ENCODE data around the gene TPSD1.
"Not testable (repeated sequence)": the region's sequence is repeated elsewhere in the genome, so short reads cannot be mapped to it uniquely, and the experiment has no call there.

The TPSD1 gene

DNA sequence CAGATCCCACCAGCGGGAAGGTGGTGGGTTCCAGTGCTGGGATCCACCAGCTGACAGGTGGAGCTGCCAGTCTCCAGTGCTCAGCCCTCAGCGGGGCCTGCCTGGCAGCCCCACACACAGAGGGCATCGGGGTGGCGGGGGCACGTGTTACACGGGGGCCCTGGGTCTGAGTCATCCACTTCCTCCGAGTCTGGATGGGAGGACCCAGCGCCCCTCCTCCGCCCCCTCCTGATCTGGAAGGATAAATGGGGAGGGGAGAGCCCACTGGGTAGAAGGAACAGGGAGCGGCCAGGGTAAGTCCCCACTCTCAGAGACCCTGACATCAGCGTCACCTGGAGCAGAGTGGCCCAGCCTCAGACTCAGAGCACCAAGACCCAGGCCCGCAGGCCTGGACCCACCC is 15.4 kb upstream of the TPSD1 start, which contains the start of gene TPSAB1:
Gene TPSAB1, plus strand, starts transcription at position 270 of the 400 bp plus-strand sequence. CDS start 234 bp downstream, outside the sequence.
- not testable (repeated sequence) for DNase-seq

DNA sequence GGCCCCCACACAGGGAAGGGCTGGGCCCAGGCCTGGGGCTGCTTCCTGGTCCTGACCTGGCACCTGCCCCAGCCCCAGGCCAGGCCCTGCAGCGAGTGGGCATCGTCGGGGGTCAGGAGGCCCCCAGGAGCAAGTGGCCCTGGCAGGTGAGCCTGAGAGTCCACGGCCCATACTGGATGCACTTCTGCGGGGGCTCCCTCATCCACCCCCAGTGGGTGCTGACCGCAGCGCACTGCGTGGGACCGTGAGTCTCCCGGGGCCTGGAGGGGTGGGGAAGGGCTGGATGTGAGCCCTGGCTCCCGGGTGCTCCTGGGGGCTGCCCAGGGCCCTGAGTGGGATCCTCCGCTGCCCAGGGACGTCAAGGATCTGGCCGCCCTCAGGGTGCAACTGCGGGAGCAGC is 14.8 kb upstream of the TPSD1 start:
- not testable (repeated sequence) for DNase-seq

DNA sequence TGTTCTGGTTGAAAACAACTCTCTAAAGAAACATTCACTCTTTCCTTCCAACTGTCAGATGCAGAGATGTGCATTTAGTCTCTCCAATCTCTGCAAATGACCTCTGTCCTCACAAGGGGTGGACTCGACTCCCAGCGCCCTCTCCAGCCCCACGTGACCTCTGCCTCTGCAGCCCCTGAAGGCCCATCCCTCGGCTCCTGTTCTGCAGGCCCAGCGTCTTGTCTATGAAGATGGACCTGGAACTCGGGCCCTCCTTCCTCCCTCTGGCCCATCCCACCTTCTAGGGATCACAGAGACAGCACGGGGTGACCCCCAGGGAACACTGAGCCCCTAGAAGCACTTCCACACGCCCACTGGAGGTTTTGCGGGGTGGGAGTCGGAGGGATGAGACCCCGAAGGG is 12.5 kb upstream of the TPSD1 start:
- not testable (repeated sequence) for DNase-seq

DNA sequence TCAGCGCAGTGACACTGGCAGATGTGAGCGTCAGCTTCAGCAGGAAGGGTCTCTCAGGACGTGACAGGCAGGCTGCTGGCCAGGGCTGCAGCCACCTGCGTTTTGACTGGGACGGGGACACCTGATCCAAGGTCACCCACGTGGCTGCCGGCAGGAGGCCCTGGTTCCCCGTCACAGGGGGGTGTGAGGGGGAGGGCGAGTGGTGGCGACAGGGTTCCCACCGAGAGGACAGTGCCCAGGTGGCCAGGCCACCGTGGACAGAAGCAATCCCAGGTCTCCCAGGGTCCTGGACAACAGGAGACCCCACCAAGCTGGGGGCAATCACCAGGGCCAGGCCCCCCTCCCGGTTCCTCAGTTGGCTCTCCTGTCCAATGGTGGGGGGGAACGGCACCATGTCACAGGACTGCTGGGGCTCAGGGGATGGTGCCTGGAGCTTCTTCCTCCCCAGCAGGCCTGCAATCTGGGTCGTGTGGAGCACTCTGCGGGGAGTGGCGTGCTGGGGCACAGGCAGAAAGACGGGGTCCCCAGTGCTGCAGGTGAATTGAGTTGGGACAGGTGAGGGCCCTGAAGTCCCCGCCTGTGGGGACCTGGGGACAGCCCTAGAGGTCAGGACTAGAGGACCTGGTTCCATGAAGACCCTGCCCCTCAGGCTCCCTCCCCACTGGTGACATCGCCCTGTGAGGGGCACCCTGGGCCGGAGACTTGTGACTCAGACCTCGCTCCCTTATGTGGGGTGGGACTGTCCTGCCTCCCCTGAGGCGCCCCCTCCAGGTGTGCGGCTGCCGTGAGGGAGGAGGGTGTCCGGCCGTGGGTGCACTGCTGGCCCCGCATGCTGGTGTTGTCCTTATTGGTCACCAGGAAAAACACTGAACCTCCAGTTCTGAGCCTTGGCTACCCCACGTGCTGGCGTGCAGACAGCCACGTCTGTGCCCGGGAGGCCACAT is 11.7 kb upstream of the TPSD1 start:
- DNase-seq, result not testable (repeated sequence)

DNA sequence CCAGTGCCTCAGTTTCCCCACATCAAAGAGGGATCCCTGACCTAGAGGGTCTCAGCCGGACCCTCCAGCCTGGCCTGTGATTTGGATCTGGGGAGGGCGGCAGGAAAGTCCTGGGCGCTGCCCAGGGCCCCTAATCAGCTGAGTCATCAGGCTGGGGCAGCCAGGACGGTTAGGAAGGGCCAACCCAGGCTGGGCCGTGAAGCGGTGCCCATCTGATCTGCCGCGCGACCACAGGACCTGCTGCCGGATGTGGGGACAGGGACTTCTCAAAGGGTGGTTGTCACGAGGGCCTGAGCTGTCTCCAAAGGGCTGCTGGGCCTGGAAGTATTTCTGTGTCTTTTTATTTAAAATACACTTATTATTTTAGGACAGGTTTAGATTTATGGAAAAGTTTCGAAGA is 11.0 kb upstream of the TPSD1 start:
- no peak for DNase-seq

DNA sequence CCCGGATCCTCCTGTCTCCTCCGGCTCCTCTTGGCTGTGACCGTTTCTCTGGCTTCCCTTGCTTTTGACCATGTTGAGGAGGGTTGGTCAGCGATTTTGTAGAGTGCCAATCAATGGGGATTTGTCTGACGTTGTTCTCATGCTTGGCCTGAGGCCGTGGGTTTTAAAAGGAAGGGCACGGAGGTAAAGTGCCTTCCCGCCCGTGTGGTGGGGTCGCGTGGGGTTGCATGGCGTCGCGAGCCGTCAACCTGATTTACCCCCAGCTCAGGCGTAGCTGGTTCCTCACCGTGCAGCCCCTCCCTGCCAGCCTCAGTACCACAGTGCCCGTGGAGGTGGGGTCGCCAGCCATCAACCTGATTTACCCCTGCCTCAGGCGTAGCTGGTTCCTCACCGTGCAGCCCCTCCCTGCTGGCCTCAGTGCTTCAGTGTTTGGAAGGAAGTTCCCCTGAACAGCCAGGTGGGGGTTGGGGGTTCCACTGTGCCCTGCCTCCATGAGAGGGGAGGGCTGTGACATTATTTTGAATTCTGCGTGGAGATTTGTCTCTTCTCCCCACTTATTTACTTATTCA is 10.3 kb upstream of the TPSD1 start:
- no peak for DNase-seq

DNA sequence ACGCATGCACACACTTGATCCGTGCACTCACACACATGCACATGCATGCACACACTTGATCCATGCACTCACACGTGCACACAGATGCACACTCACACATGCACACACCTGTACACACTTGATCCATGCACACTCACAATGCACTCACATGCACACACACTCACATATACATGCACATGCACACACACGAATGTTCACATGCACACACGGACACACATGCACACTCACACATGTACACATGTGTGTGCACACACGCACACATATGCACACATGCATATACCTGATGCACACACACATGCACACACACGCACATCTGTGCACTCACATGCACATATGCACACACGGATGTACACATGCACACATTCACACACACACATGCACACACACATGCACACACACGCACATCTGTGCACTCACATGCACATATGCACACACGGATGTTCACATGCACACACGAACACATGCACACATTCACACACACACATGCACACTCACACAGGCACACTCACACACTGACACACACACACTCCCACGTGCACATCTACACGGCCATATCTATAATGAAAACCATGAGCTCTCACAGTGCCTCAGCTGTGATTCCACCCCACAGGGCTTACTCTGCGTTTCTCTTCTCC is 7.8 kb upstream of the TPSD1 start:
- not testable (repeated sequence) for DNase-seq

DNA sequence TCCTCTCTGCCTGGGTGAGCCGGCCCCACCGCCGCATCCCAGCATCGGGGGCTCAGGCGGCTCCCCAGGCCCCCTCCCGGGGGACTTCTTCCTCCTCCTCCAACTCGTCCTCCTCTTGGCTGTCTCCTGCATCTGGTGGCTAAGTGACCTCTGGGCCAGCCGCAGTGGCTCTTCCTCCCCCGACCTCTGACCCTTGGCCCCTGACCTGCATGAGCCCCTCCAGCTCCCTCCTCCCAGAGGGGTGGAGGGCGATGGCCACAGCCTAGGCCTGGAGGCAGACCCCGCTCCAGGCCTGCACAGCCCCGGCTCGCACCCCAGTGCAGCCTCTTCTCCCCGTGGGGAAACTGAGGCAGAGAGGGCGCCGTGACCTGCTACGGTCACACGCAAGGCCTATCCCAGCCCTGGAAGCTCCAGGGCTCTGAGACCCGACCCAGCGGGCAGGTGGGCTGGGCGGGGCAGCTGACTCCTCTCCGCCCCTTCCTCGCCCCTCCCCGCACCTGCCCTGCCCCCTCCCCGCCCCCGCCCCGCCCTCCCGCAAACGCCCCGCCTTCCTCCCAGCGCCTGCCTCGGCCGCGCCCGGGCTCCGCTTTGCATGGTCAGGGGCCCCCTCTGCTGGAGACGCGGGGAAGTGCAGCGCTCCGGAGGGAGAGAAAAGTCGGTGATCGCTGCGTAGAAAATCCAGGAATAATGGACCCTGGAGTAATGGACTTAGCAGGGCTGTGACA is 6.7 kb upstream of the TPSD1 start:
- not testable (repeated sequence) for DNase-seq

DNA sequence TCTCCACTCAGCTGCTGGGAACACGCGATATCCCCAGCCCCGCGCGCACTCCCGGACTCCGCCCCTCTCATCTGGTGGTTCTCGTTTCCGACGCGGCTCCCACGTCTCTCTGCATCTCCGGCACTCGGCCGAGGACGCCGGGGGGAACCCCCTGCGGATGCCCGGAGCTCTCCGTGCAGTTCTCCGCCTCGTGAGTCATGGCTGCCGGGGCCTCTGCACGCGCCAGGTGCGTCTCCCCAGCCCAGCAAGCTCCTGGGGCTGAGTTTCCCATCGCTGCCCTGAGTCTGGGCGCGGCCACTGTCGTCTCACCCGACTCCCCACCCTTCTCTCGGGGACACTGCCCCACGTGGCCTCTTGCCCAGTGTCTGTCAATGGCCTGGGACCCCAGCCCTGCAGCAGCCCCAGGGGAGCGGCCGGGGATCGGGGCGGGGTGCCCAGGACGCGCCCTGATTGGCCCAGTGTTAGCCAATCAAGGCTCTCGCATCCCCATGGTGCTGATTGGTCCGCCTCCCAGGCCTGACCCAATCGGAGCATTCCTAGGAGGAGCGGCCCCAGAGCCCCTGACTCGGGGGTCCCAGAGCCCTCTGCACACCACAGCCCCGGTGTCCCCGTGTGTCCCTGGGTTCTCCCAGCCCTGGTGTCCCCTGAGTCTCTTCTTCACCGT is 2.0 kb upstream of the TPSD1 start:
- DNase-seq, result not testable (repeated sequence)

DNA sequence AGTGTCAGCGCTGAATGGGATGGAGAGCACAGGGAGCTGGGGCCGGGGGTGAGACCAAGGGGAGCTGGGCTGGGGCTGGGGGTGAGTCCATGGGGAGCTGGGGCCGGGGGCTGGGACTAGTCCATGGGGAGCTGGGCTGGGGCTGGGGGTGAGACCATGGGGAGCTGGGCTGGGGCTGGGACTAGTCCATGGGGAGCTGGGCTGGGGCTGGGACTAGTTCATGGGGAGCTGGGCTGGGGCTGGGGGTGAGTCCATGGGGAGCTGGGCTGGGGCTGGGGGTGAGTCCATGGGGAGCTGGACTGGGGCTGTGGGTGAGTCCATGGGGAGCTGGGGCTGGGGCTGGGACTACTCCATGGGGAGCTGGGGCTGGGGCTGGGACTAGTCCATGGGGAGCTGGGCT is 1.0 kb upstream of the TPSD1 start:
- DNase-seq, result not testable (repeated sequence)

DNA sequence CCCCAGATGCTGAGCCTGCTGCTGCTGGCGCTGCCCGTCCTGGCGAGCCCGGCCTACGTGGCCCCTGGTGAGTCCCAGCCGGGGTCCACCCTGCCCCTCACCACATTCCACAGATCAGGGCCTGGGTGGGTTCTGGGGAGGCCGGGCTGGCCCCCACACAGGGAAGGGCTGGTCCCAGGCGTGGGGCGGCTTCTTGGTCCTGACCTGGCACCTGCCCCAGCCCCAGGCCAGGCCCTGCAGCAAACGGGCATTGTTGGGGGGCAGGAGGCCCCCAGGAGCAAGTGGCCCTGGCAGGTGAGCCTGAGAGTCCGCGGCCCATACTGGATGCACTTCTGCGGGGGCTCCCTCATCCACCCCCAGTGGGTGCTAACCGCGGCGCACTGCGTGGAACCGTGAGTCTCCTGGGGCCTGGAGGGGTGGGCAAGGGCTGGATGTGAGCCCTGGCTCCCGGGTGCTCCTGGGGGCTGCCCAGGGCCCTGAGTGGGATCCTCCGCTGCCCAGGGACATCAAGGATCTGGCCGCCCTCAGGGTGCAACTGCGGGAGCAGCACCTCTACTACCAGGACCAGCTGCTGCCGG is 516 bp downstream of the TPSD1 start:
- DNase-seq, result not testable (repeated sequence)

DNA sequence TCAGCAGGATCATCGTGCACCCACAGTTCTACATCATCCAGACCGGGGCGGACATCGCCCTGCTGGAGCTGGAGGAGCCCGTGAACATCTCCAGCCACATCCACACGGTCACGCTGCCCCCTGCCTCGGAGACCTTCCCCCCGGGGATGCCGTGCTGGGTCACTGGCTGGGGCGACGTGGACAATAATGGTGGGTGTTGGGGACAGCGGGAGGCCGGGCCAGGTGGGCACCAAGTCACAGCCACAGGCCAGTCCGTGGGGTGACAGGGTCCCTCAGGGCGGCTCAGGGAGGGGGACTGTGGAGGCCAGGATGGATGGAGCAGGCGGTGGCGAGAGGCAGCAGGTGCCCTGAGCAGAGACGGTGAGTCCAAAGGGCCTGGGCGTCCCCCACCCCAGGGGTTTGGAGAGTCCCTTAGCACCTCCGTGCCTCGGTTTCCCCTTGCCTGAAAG is 1.0 kb downstream of the TPSD1 start:
- DNase-seq, result no peak

DNA sequence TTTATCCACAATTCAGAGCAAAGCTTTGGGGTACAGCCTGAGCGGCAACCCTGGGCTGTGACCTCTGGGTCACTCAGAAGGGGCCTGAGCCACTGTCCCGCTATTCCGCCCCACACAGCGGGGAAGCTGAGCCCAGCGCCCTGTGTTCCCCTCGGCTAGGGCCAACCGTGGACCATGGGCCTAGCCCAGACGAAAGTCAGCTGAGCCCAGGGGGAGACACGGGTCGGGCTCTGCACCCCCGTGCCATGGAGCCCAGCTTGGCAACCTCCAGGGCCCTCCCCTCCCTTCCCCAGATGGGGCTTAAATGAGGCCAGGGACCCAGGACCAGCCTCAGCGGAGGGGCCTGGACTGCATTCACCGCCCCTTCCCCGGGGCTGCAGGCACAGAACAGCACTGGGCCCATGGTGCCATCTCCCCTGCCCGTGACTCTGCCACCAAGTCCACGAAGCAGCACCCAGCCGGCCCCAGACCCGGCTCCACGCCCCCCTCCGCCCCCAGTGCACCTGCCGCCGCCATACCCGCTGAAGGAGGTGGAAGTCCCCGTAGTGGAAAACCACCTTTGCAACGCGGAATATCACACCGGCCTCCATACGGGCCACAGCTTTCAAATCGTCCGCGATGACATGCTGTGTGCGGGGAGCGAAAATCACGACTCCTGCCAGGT is 1.8 kb downstream of the TPSD1 start:
- DNase-seq, result no peak

DNA sequence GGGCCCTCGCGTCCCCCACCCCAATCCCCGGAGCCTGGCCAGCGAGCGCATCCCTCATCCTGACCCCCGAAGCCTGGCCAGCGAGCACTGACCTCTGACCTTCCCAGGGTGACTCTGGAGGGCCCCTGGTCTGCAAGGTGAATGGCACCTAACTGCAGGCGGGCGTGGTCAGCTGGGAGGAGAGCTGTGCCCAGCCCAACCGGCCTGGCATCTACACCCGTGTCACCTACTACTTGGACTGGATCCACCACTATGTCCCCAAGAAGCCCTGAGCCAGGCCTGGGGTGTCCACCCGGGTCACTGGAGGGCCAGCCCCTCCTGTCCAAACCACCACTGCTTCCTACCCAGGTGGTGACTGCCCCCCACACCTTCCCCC is 2.3 kb downstream of the TPSD1 start:
- DNase-seq, result no peak

DNA sequence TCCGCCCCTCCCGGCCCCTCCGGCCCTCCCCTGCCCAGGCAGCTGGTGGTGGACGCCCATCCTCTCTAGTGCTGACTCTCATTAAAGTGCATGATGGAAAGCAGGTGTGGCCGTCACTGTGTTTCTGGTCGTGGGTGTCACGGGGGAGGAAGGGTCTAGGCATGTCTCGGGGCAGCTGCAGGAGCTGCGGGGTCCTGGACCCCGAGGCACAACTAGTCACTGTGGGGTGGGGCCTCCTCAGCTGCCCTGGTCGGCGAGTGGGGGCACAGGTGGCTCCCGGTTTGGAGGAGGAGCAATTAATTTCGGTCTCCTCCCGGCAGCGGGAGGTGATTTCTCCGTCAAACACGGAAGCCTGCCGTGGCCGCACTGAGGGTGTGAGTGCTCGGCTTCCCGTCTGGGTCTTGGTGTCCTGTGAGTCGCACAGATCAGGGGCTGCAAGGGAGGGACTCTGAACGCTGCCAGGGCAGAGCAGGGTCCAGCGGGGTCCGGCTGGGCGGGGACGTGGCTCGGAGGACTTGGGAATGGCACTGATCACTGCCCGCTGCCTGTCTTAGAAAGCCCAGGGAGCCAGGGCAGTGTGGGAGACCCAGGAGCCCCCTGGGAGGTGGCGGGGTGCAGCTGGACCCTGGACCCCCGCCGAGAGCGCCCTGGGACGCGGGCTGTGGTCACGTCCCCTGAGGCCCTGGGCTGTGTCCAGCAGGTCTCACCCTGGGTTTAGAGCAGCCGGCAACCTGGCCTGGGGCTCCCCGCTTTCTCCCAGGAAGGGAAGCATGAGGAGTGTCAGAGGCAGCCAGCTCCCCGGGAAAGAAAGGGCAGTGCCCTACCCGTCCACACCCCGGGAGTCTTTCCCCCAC is 3.3 kb downstream of the TPSD1 start:
- DNase-seq, result no peak

DNA sequence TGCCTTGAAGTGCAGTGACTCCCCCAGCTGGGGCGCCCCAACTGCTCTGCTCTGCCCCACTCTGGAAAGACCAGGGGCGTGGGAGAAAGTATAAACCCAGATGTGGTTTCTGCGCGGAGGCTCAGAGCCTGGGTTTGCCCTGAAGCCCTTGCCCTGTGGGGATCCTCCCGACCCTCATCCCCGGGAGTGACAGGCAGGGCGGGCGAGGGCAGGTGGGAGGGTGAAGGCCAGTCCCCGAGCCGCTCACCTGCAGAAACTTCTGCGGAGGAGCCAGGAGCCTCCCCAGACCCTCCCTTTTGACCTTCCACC is 3.8 kb downstream of the TPSD1 start:
- no peak for DNase-seq

DNA sequence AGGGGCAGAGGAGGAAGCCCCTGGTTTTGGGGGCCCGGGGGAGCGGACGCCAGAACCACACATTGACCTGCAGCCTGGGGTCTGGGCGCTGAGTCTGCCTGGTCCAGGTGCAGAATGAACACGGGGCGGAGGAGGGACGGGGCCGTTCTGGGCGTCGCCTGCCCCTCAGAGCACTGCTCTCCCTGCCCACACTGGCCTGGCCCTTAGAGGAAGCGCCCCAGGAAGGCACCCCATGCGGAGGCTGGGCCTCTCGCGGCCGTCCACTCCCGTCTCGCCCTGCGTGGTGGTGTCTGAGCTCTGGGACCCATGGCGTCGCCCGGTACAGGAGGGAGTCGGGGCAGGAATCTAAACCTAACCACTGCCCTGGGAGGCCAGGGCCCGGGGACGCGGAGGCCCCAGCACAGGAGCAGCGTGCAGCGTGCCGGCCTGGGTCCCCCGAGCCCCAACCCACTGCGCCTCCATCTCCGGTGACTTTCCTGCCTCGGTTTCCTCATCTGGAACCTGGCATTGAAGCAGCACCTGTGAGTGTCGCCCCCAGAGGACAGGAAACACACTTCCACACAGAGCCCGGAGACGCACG is 4.3 kb downstream of the TPSD1 start:
- DNase-seq, result no peak

DNA sequence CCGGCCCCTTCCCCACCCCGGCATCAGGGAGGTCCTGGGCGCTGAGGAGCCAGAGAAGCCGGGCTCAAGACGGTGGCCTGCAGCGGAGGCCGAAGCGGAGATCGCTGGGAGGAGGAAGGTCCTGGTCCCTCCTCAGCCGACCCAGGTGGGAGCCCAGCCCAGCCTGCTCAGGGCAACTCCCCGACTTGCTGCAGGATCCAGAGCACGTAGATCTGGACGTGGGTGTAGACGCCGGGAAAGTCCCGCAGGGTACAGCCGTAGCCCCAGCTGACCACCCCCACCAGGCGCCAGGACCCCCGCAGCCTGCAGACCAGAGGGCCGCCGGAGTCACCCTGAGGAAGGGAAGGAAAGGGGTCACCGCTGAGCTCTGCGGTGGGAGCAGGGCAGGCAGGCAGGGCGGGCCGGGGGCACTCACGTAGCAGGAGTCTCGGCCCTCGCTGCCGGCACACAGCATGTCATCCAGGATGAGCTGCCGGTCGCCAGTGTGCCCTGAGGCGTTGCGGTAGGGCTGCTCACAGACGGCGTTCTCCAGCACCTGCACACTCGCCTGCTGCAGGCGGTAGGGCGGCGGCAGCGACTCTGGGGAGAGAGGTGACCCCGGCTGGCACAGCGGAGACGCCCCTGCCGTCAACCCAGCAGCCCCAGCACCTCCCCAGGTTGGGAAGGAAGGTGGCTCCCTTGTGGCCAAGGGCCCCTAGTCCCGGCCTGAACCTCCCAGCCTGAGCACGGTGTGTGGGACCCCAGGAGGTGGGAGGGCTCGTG is 5.4 kb downstream of the TPSD1 start:
- no peak for DNase-seq
